ENCODE data around the gene DCLK1. TPM values are rescaled to one million over a fixed set of nuclear protein-coding genes. Genes with fewer than 3 reads are reported as not detected.

Gene DCLK1
- total RNA-seq, 2 experiments from 2014 or later, result not detected

DNA sequence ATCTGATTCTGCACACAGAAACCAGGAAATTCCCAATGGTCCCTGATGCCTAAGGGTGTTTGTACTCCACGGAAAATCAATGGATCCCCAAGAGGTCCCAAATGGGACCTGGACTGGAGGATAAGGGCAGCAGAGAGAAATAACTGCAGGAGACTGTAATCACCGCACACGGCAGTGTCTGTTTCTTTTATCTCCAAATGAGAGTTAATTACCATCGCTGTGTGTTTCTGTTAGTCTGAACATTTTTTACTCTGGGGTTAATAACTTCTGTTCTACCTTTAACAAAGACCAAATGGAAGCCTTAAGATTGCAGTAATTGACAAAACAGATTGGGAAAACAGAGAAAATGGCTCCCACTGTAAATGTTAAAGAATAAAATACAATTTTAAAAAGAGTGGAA lies 320.9 kb downstream of the DCLK1 start:
- POLR2A ChIA-PET, result no interaction called here

DNA sequence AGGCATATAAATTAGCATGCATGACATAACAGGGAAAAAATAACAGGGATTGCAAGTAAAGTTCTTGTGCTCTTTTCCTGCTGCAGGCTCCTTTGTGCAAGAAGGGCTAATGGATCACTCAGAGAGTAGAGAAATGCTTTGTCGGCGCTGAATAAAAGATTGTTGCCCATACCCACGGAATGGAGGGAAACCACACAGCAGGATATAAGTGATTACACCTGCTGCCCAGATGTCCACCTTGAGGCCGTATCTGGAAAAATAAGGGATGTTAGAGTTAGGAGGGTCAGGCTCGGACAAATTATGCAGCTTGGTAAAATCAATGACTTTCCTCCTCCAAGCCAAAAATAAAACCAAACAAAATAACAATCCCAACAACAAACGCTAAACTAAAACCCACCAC lies 322.3 kb downstream of the DCLK1 start:
- POLR2A ChIA-PET, result no interaction called here
- CTCF ChIA-PET, result no interaction called here

More for the DNA sequence above, 320.9 kb downstream of the DCLK1 start:
- CTCF ChIA-PET, result no interaction called here

DNA sequence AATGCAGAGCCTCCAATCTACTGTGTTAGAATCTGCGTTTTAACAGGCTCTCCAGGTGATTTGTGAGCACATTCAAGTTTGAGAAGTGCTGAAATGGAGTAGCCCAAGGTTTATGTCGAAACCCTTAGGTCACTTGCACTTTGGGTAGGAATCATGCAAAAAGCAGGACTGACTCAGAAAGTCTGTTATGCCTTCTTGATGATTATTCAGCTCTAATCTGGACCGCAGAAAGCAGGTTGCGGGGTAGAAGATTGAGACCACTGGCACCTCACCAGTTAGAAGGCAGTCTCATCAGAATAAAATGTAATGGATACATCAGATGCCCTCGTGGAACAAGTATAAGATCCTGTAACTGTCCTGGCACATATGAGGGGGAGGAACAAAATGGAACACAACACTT lies 326.3 kb downstream of the DCLK1 start:
- CTCF ChIA-PET, result no interaction called here
- POLR2A ChIA-PET, result no interaction called here

DNA sequence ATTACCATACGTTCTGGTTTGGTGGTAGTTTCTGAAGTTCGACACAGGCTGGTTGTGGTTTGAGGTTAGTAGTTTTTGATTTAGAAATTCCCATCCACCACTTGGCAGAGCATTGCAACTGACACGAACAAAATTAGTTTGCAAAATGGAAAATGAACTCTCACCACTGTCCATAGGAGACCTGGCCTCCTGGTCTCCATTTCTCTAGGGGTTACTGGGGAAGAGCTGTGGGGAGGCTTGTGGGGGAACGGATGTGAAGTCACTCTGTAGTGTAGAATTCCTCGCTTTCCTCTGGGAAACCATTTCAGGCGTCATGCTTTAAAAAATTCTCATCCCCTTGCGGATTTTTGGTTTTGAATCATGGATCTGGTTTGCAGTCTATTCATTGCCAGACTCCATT lies 333.2 kb downstream of the DCLK1 start:
- ChIA-PET POLR2A (no interaction called here), CTCF (no interaction called here)

DNA sequence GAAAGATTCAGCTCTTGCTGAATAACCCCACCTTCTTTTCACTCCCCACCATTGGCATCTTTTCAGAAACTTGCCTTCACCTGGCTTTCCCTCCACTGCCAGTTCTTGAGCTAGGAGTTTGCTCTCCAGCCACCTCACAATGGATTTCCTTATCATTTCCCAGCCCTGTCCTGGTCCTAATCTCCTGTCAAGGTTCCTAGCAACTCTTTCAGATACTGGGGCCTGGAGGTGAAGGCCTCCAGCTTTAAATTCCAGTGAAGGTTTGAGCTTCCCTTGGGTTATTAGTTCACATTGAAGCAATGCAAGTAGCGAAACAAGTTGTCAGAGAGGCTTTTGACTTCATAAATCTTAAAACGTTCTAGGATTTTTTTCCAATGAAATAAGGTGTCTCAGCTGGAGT lies 333.9 kb downstream of the DCLK1 start:
- CTCF ChIA-PET, result no interaction called here
- POLR2A ChIA-PET, result no interaction called here

DNA sequence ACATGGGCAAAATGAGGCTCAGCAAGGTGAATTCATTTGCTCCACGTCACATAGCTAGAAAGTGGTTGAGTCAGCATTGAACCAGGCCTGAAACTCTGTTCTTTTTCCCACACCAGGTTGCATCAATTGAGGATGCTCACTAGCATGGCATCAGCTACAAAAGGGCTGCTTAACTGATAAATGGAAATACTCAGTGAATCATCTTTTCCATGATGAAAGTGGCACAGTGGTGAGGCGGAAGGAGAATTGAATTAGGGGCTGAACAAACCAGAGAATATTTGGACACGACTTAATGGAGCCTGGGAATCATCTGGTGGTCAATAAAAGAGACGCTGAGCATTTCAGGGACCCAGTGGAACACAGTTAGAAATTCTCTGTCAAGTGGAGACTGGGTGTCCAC lies 334.6 kb downstream of the DCLK1 start:
- CTCF ChIA-PET, result no interaction called here
- POLR2A ChIA-PET, result no interaction called here

DNA sequence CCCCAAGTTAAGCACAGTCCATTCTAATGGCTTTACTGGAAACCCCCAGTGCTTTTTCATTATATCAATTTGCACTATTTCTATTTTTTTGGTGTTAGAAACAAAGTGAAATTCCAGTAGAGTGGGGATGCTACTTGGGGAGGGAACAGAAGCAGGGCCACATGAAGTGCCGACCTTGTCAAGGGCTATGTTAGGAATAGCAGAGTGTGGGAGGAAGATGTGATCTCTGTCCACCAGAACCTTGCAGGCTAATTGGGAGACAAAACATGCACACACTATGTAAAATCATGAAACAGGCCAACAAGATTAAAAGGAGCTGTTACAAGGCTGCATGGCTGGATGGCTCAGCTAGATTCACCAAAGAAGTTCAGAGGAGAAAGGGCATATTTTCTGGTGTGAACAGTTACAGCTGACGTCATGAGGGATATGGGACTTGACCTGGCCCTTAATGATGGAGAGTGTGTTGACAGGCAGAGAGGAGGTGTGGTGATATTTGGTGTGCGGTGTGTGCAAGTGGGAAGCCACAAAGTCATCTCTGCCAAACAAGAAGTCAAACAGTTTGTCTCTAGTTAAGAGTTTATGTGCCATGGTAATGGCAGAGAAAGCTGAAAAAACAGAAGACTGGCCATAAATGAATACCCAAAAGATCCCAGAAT lies 336.3 kb downstream of the DCLK1 start:
- ChIA-PET CTCF (no interaction called here), POLR2A (no interaction called here)

DNA sequence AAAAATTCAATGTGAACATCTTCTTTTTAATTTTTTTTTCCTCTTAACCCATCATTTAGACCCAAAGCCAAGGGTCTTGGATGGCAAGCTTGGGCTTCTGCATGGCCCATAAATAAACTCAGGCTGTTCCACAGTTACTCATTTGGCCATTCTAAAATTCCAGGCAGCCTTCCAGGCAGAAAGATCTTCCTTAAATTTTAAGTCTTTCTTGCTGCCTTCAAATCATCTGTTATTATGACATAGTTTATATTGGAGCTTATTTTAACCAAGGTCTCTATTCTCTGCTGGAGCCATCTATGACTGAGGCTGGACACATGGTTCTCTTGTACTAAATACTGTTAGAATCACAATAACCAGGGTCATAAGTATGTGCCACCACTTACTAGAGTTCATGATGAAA lies 337.4 kb downstream of the DCLK1 start:
- CTCF ChIA-PET, result no interaction called here
- POLR2A ChIA-PET, result no interaction called here

DNA sequence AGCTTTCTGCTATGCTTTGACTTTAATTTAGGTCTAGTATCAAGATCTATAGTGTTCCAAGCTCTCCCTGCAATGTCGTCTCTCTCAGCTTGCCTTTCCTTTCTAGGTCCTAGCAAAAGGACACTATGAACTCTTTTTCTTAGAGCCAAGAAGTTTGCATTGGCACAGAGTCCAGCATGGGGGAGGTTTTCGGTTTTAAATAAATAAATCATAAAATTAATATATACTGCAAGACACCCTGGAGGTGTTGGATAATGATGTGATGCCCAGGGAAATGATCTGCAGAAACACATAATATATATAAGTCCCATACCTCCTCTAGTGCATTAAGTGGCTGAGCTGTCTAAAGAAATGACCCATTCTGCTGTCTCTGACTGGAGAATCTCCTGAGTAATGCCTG lies 338.3 kb downstream of the DCLK1 start:
- ChIA-PET CTCF (no interaction called here), POLR2A (no interaction called here)

DNA sequence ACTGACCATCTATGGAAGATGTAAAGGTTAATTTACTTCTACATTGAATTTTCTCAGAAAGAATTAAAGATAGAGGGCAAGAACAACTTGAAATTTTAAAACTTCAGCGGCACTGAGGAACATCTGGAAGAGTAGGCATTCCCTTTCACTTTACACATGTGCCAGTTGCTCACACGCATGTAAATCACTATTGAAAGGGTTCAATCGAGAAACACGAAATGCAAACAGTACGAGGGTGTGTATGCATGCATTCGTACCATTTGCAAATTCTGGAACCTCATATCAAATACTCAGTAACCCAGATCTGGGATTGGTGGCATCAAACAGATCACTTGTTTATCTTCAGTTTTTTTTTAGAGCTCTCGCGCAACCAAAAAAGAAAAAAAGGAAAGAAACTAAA lies 339.2 kb downstream of the DCLK1 start:
- ChIA-PET CTCF (no interaction called here), POLR2A (no interaction called here)

DNA sequence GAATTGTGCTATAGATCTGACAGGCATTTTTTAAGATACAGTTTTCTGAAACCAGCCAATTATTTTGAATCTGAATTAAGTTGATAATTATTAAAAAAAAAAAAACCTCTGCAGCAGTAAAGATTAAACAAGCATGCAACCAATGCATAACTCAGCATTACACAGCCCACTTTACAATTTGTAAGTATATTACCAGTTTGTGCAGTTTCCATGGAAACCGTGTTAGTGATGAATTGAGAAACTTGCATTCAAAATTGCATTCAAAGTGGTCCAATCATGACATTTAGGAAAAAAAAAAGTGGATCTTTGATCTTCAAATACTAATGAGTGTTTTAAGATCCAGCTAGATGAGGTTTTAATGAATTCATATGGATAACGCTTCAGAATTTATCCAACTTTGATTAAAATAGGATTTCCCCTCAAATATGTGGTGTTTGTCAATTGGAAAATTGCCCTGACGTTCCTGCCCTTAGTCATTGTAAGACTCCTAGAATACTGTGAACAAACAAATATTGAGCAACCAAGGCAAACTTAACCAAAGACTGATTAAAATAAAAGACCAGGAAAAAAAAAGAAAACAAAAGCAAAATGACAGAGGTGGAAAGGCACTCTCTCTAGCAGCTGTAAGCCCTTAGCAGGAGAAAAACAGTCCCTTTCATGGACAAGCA lies 339.9 kb downstream of the DCLK1 start:
- POLR2A ChIA-PET, result no interaction called here
- CTCF ChIA-PET, result no interaction called here

DNA sequence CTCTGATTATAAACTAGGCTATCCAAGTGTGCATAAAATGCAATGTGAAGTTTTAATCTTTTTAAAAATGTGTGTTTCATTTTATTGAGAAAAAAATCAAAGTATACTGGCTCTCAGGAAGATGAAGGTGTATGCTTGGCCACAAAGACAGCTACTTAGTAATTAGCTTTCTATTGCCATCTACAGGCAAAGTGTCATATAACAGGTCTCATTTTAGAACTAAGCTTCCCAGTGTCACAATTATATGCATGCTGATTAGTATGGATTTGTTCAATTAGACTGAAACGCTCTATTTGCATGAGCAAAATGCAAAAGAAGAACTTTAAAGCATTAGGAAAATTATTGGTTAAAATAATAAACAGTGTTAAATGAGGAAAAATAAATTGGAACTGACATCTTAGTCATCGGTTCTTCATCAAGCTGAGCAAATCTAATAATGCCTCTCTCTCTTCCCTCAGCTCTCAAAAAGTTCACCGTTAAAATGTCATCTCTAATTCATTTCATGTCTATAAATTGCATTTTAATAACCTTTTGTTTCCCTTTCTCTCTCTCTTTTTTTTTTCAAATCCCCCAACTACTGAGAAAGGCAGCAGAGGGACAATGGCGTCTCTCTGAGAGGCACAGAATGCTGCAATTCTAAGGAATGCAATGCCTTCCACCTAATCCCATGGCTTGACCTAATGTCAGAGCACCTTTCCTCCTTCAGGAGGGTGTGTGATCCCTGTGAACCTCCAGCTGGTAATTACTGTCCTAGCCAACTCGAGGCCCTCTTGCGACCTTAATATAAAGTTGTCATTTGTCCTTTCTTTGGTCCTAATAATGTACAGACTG lies 341.6 kb downstream of the DCLK1 start:
- ChIA-PET POLR2A (no interaction called here), CTCF (no interaction called here)

DNA sequence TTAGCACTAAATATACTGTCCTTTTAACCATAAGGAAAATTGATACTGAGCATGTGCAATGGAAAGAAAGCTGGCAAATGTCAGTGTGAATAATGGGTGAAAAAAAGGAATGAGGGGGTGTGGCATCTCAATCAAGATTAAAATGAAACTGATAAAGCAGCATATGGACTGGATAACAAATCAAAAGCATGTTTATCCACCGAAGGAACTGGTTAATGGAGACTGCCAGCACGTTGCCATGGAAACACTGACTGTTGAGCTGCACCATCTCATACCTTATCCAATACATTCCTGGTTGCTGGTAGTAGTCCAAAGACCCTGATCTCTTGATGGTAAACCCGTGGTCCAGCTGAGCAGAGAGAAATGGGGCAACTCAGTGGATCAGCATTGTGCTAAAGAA lies 343.2 kb downstream of the DCLK1 start:
- CTCF ChIA-PET, result no interaction called here
- POLR2A ChIA-PET, result no interaction called here

DNA sequence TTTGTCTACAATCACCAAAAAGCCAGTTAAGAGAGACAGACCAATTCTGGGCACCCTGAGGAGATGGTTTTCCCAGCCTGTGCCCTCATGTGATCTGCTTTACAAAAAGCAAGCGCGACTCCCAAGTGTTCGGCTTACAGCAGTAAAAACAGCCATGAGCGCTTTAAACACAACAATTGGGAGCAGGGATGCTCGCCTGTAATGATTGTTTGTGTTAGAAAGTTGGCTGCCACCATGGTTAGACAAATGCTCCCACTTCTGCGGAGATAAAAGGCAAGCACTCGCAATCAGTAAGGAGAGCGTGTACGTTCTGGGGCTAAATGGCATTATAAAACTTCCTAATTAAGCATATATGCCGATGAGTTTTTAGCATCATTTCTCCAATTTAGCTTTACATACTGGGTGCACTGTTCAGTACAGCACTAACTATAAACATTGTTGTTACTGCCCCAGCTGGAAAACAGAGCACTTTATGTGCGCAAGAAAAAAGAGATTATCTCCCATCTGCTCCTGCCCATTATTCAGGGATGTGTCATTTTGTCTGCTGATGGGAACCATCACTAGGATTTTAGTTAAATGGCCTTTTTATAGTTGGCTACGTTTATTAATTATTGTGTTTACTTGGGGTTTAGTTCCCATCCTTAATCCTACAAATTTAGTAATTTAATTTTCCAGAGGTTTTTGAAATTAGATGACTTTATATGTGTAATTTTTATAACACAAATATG lies 345.4 kb downstream of the DCLK1 start:
- CTCF ChIA-PET, result no interaction called here
- POLR2A ChIA-PET, result no interaction called here

DNA sequence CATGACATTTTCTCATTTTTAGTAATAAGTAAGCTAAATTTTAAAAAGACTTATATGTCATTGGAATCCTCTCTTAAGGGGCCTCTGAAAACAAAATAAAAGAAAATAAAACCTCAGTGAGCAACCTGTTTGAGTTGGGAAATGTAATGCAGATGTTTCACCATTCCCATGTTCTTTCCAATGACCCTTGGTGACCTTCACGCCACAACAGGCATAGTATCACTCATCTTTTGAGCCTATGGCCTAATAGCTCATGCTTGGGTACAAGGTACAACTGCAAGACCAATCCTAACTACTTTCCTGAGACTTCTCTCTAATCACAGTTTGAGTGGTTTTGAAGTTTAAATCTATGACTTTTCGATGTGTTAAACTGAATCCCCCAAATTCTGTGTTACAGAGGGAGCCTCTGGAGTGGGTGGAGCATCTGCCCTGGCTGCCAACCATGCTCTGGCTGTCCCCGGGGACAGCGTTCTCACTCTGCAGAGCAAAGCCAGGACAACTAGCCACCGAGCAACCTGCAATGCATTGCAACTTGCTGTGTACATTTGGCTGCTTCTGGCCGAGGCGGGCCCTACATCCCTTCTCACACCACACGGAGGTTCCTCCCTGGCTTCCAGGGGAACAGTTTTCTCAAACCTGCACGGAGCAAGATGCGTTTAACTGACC lies 346.8 kb downstream of the DCLK1 start:
- ChIA-PET CTCF (no interaction called here), POLR2A (no interaction called here)

DNA sequence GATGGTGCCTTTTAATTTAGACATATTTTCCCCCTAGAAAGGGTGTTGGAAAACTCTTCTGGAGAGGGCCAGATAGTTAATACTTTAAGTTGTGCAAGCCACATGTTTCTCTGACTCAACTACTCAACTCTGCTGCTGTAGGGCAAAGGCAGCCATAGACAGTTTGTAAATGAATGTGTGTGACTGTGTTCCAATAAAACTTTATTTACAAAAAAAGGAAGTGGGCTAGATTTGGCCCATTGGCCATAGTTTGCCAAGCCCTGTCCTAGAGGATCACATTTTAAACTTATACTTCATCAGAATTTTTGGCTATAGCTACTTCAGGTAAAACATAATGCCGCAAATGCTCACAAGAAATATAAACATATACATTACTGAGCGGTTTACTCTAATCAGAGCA lies 348.4 kb downstream of the DCLK1 start:
- POLR2A ChIA-PET, result no interaction called here
- CTCF ChIA-PET, result no interaction called here

DNA sequence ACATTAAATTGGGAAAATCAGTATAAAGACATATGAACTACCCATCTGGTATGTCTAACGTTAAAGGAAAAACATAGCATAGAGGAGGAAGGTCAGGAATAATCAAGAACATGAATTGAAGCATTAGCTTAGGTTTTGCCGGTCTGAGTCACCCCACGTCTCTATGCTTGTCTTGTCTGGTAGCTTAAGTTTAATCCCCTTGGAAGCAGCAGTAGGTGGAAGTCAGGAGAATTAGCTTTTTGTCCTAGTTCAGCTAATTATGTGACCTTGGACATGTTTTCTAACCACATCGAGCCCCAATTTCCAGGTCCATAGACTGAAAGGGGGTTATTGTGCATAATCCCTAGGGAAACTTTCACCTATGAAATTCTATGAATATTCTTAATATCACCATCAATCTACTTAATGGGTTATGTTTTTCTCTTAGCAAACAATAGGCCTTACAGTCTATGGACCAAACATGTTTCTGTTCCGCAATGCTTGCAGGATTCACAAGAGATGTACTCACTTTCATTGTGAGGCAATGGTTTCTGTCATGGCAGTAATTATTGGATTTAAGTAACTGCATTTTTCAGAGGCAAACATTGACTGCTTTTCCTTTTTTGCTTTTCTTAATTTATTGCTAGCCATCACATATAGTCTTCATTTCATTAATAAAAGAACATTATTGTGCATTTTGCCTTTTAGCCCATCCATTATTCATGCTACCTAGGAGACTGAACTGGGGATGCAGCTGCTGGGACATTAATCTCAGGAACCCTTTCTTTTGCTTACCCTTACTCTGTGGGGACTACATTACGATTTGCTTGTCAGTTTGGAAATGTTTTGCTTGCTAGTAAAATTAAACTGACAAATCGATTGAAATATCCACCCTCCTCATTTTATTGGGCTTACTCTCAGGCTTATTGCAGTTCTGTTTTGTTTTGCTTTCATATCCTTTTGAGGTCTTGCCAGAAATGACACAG lies 349.9 kb downstream of the DCLK1 start:
- CTCF ChIA-PET, result no interaction called here
- POLR2A ChIA-PET, result interaction anchor here (0.5 kb wide), 1 partner anchor 17 kb away, joined by 3 read pairs; no protein-coding TSS in a partner anchor

DNA sequence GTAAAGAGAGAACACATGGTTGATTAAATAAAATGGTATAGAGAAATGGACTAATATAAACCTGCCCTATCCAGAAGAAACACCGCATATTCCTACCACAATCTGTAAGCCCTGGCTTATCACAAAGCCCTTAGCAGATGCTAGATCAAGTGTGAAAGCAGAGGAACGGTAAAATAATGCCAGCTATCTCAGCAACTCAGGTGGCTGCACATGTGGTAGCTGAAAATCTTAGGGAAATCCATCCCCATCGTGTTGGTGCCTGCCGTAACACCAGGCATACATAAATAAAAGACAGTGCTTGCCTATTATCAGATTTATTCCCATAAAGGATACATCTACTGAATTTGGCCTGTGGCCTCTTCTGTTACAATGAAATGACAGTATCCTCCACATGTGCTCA lies 350.6 kb downstream of the DCLK1 start:
- POLR2A ChIA-PET, result no interaction called here
- CTCF ChIA-PET, result no interaction called here

DNA sequence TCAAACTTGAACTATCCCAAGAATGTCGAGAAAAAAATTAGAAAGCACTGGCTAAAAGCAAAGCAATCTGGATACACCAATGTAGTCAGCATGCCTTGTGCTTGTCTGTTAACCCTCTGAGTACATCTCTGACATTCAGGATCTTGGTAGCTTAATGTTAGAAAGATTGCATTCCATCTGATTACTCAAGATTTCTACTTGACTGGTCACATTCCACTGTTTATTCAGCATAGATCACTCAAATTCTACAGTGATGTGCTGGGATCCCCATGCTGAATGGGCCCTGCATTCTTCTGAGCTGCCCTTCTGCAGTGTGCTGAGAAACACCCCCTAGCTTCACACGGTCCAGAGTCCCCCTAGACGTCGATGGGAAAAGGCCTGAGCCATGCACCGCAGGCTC lies 359.3 kb downstream of the DCLK1 start:
- CTCF ChIA-PET, result no interaction called here
- POLR2A ChIA-PET, result no interaction called here
